ENCODE data around the gene S100A11. TPM values are rescaled to one million over a fixed set of nuclear protein-coding genes. Genes with fewer than 3 reads are reported as not detected.

S100A11 gene
- total and polyA plus RNA-seq, 2 donors (not counting 1 experiment from before 2014, with no cell fraction given), result 26.2 to 31.4 TPM

GRCh38 chr1:152042030-152042429 is 5.2 kb upstream of the S100A11 start:
- peaks cover 13% of the 10 kb centered on the region for H3K4me1 Mint-ChIP-seq
- Histone ChIP-seq H3K27ac (ENCODE audit: low read length in 2 of 2) (no peak overlapping the region), H3K9ac (ENCODE audit: low read length) (no peak overlapping the region), H4K20me1 (ENCODE audit: control insufficient read depth, insufficient read depth, low read length, poor library complexity, severe bottlenecking) (no peaks in the 10 kb centered on the region), H3K4me3 (ENCODE audit: control extremely low read depth in 1 of 5, extremely low read depth in 1 of 5, insufficient read depth in 1 of 5, low read depth in 2 of 5, low read length in 4 of 5) (no peak overlapping the region), H3K4me2 (replicated peaks; ENCODE audit: low read depth, low read length, poor library complexity, severe bottlenecking) (no peak overlapping the region), H3K36me3 (replicated peaks in 1 of 2; ENCODE audit: control extremely low read depth in 1 of 2, control insufficient read depth in 1 of 2, extremely low read depth in 1 of 2, insufficient read depth in 2 of 2, low read length in 1 of 2) (no peaks in the 10 kb centered on the region), H3K9me3 (ENCODE audit: control extremely low read depth in 1 of 3, control insufficient read depth in 2 of 3, insufficient read depth in 1 of 3, low read length in 2 of 3) (peaks cover 0 to 2% (median 0%) of the 10 kb centered on the region in 3 donors), H2AFZ (ENCODE audit: insufficient read depth, low read depth, low read length, poor library complexity, severe bottlenecking) (no peak overlapping the region), H3K79me2 (ENCODE audit: control insufficient read depth, insufficient read depth, low read length) (no peaks in the 10 kb centered on the region), H3K27me3 (replicated peaks in 1 of 4; ENCODE audit: control extremely low read depth in 1 of 4, control insufficient read depth in 3 of 4, insufficient read depth in 4 of 4, low read length in 3 of 4) (peaks cover 0 to 6% (median 2%) of the 10 kb centered on the region in 4 experiments), H3K4me1 (ENCODE audit: control insufficient read depth in 2 of 2, insufficient read depth in 2 of 2, low read length in 2 of 2) (peaks cover 10 to 14% of the 10 kb centered on the region in 2 donors)
- no peaks in the 10 kb centered on the region for H3K27me3 Mint-ChIP-seq
- intact Hi-C loops (cut with micrococcal nuclease), result no loop called here
- no peaks in the 10 kb centered on the region for H3K9me3 Mint-ChIP-seq (ENCODE audit: insufficient read depth)
- no peak overlapping the region for H3K4me3 Mint-ChIP-seq
- ChIA-PET CTCF (interaction anchor here (3.8 kb wide), 1 partner anchor 11 kb away, joined by 25 read pairs; no protein-coding TSS in a partner anchor), POLR2A (no interaction called here)
- WGBS (ENCODE audit: insufficient coverage), result 70% methylated on average over 1 of the region's 1 CpG
- TF ChIP-seq EZH2 (IDR thresholded peaks at IDR 0.05; ENCODE audit: borderline replicate concordance, insufficient read depth, low read depth, low read length, poor library complexity, severe bottlenecking) (no peak), CTCF (IDR thresholded peaks at IDR 0.05) (no peak)
- no peak overlapping the region for H3K27ac Mint-ChIP-seq
- DNase-seq, result no peak
- no peak for ATAC-seq (ENCODE audit: low read depth)

GRCh38 chr1:152039886-152040285 is 3.1 kb upstream of the S100A11 start:
- H3K4me2 ChIP-seq (replicated peaks; ENCODE audit: low read depth, low read length, poor library complexity, severe bottlenecking), result no peak overlapping the region
- H3K36me3 ChIP-seq (replicated peaks in 1 of 2; ENCODE audit: control extremely low read depth in 1 of 2, control insufficient read depth in 1 of 2, extremely low read depth in 1 of 2, insufficient read depth in 2 of 2, low read length in 1 of 2), result no peaks in the 10 kb centered on the region
- no peaks in the 10 kb centered on the region for H3K9me3 ChIP-seq (ENCODE audit: control extremely low read depth in 1 of 3, control insufficient read depth in 2 of 3, insufficient read depth in 1 of 3, low read length in 2 of 3)
- no peaks in the 10 kb centered on the region for H3K27me3 Mint-ChIP-seq
- H2AFZ ChIP-seq (ENCODE audit: insufficient read depth, low read depth, low read length, poor library complexity, severe bottlenecking), result no peak overlapping the region
- no peak overlapping the region for H3K4me3 ChIP-seq (ENCODE audit: control extremely low read depth in 1 of 5, extremely low read depth in 1 of 5, insufficient read depth in 1 of 5, low read depth in 2 of 5, low read length in 4 of 5)
- peaks cover 31% of the 10 kb centered on the region for H3K4me1 Mint-ChIP-seq
- TF ChIP-seq CTCF (IDR thresholded peaks at IDR 0.05) (no peak), EZH2 (IDR thresholded peaks at IDR 0.05; ENCODE audit: borderline replicate concordance, insufficient read depth, low read depth, low read length, poor library complexity, severe bottlenecking) (no peak)
- H3K9me3 Mint-ChIP-seq (ENCODE audit: insufficient read depth), result no peaks in the 10 kb centered on the region
- H4K20me1 ChIP-seq (ENCODE audit: control insufficient read depth, insufficient read depth, low read length, poor library complexity, severe bottlenecking), result no peaks in the 10 kb centered on the region
- 71% methylated on average over 1 of the region's 1 CpG for WGBS (ENCODE audit: insufficient coverage)
- H3K27me3 ChIP-seq (replicated peaks in 1 of 4; ENCODE audit: control extremely low read depth in 1 of 4, control insufficient read depth in 3 of 4, insufficient read depth in 4 of 4, low read length in 3 of 4), result peaks cover 0 to 6% (median 2%) of the 10 kb centered on the region in 4 experiments
- H3K27ac ChIP-seq (ENCODE audit: low read length in 2 of 2), result no peak overlapping the region
- ChIA-PET POLR2A (interaction anchor here (0.5 to 0.7 kb wide), 2 partner anchors 11 to 72 kb away, joined by 3 read pairs; no protein-coding TSS in a partner anchor), CTCF (interaction anchor here (1.6 to 3.8 kb wide), 3 partner anchors 8 to 420 kb away, joined by 6 to 25 read pairs (median 10); no protein-coding TSS in a partner anchor)
- H3K9ac ChIP-seq (ENCODE audit: low read length), result no peak overlapping the region
- DNase-seq (no peak), ATAC-seq (ENCODE audit: low read depth) (no peak)
- peaks cover 23 to 31% of the 10 kb centered on the region in 2 donors for H3K4me1 ChIP-seq (ENCODE audit: control insufficient read depth in 2 of 2, insufficient read depth in 2 of 2, low read length in 2 of 2)
- intact Hi-C loops (cut with micrococcal nuclease), result no loop called here
- no peak overlapping the region for H3K4me3 Mint-ChIP-seq
- no peaks in the 10 kb centered on the region for H3K79me2 ChIP-seq (ENCODE audit: control insufficient read depth, insufficient read depth, low read length)
- no peak overlapping the region for H3K27ac Mint-ChIP-seq
